A673 (cell line): ENCODE data around the gene NEDD4. TPM values are rescaled to one million over a fixed set of nuclear protein-coding genes. Genes with fewer than 3 reads are reported as not detected.

Experiments used
- BruUV-seq: library from RNA; stranded (reverse); fragments of 400-500 nt; replicated peaks from 2 replicates; lab custom pipeline; 2021; lab: Mats Ljungman, UMichigan
- CTCF ChIA-PET: fragments of 300-600 bp; sonication (Branson Sonifier 250); formaldehyde crosslinking; loops from one replicate; lab custom pipeline; 2022; ENCODE audit warnings: antibody characterized with exemption; lab: Charles Lee
- POLR2A ChIA-PET: fragments of 300-600 bp; sonication (Branson Sonifier 250); formaldehyde crosslinking; loops from one replicate; lab custom pipeline; 2022; ENCODE audit warnings: antibody characterized with exemption; ENCODE audit not compliant: low non-redundant PET; lab: Charles Lee
- DNase-seq: peaks from one replicate; pipeline ENCODE4 v3.0.0-alpha.2; 2015; ENCODE audit warnings: low spot score
- H3K27ac ChIP-seq: fragments of 200-600 bp; sonication (generic); 2 replicates; pipeline ENCODE4 v1.5.1; 2016; ENCODE audit warnings: mixed run types, low read depth, mild to moderate bottlenecking, mixed read lengths, antibody characterized with exemption, low read length; ENCODE audit not compliant: poor library complexity, severe bottlenecking
- H3K27me3 ChIP-seq: fragments of 200-600 bp; sonication (generic); replicated peaks from 2 replicates; pipeline ENCODE4 v1.6.1; 2017; ENCODE audit warnings: mixed run types, low read depth, mild to moderate bottlenecking, mixed read lengths, antibody characterized with exemption, low read length; ENCODE audit not compliant: insufficient read depth, poor library complexity
- H3K36me3 ChIP-seq: fragments of 200-600 bp; sonication (generic); 2 replicates; pipeline ENCODE4 v1.6.1; 2016; ENCODE audit warnings: mixed run types, mild to moderate bottlenecking, mixed read lengths, antibody characterized with exemption, low read length; ENCODE audit not compliant: insufficient read depth, poor library complexity, severe bottlenecking
- H3K4me1 ChIP-seq: fragments of 200-600 bp; sonication (generic); 2 replicates; pipeline ENCODE4 v1.6.1; 2017; ENCODE audit warnings: mixed run types, mild to moderate bottlenecking, mixed read lengths, antibody characterized with exemption, low read length; ENCODE audit not compliant: insufficient read depth, poor library complexity, severe bottlenecking
- H3K4me3 ChIP-seq: fragments of 200-600 bp; sonication (generic); 2 replicates; pipeline ENCODE4 v1.5.1; 2016; ENCODE audit warnings: low read depth, mixed run types, mild to moderate bottlenecking, mixed read lengths, low read length; ENCODE audit not compliant: poor library complexity, severe bottlenecking
- H3K9me3 ChIP-seq: fragments of 200-600 bp; sonication (generic); 2 replicates; pipeline ENCODE4 v1.6.1; 2016; ENCODE audit warnings: mixed run types, low read depth, mild to moderate bottlenecking, mixed read lengths, antibody characterized with exemption, low read length; ENCODE audit not compliant: poor library complexity, severe bottlenecking
- EZH2 ChIP-seq: fragments of 200-600 bp; sonication (generic); IDR thresholded peaks from 2 replicates; pipeline ENCODE4 v1.6.1; 2017; ENCODE audit warnings: borderline replicate concordance, low read depth, mild to moderate bottlenecking, mixed read lengths, antibody characterized with exemption, low read length; ENCODE audit not compliant: poor library complexity, severe bottlenecking
- intact Hi-C: fragments of 100-400 bp; cut with micrococcal nuclease; formaldehyde crosslinking; loops from one replicate; pipeline ENCODE4 v1.10.0; 2022; ENCODE audit not compliant: unreplicated experiment
- total RNA-seq: library from RNA; stranded (reverse); gene quantifications from 2 replicates; pipeline ENCODE4 v1.2.3, GENCODE V29; 2021
- TF ChIP-seq, protein P1 (sequence below): fragments of 300-800, 200-600 bp; sonication (generic); conservative IDR thresholded peaks from 2 replicates; pipeline ENCODE4 v1.5.1; 2017; ENCODE audit warnings: low read depth, mild to moderate bottlenecking, antibody characterized with exemption, low read length, moderate library complexity, mixed read lengths

The NEDD4 gene
- total RNA-seq, 1 experiment from 2014 or later = 23.1 TPM

DNA sequence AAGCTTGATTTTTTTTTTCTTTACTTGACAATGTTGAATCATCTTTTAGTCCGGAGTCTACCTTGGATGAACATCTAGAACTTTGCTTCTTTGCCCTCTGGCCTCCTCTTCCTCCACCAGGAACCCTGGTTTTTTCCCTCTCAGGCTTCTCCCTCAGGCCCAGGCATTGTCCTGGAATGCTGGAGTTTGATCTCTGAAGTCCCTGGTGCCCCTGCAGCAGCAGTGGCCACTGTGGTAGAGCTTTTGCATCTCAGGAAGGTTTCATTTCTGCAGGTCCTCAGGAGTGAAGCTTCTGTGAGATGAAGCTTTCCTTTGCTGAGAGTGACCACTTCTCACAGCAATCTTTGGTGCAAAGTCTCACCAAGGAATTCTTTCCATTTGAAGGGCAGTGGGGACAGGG is 39.0 kb upstream of the NEDD4 start:
- H3K9me3 ChIP-seq = no peaks in the 10 kb centered on the region
- H3K4me3 ChIP-seq = no peak overlapping the region
- intact Hi-C loops = no loop called here
- DNase-seq = no peak
- no TSS peak for BruUV-seq
- H3K27ac ChIP-seq = no peak overlapping the region
- no peaks in the 10 kb centered on the region for H3K4me1 ChIP-seq
- H3K36me3 ChIP-seq = no peaks in the 10 kb centered on the region
- CTCF ChIA-PET = no interaction called here
- no peak for TF ChIP-seq EZH2
- TF ChIP-seq, protein P1, sequence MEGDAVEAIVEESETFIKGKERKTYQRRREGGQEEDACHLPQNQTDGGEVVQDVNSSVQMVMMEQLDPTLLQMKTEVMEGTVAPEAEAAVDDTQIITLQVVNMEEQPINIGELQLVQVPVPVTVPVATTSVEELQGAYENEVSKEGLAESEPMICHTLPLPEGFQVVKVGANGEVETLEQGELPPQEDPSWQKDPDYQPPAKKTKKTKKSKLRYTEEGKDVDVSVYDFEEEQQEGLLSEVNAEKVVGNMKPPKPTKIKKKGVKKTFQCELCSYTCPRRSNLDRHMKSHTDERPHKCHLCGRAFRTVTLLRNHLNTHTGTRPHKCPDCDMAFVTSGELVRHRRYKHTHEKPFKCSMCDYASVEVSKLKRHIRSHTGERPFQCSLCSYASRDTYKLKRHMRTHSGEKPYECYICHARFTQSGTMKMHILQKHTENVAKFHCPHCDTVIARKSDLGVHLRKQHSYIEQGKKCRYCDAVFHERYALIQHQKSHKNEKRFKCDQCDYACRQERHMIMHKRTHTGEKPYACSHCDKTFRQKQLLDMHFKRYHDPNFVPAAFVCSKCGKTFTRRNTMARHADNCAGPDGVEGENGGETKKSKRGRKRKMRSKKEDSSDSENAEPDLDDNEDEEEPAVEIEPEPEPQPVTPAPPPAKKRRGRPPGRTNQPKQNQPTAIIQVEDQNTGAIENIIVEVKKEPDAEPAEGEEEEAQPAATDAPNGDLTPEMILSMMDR = no peak
- H3K27me3 ChIP-seq = no peaks in the 10 kb centered on the region
- POLR2A ChIA-PET = no interaction called here

DNA sequence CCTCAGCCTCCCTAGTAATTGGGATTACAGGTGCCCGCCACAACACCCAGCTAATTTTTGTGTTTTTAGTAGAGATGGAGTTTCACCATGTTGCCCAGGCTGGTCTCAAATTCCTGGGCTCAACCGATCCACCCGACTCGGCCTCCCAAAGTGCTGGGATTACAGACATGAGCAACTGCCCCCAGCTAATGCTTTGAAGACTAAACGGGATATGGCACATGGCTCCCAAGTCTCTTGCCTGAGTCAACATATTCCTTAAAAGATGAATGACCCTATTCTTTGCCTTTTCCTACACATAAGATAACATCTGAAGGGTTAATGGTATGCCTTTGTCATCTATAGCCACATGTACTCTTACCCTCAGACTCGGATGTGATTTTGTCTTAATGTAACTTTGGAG is 38.4 kb upstream of the NEDD4 start:
- Histone ChIP-seq H3K9me3 (no peaks in the 10 kb centered on the region), H3K4me3 (no peak overlapping the region), H3K27ac (no peak overlapping the region), H3K27me3 (no peaks in the 10 kb centered on the region), H3K4me1 (no peaks in the 10 kb centered on the region), H3K36me3 (no peaks in the 10 kb centered on the region)
- TF ChIP-seq EZH2 = no peak
- TF ChIP-seq, protein P1 = no peak
- ChIA-PET CTCF (no interaction called here), POLR2A (no interaction called here)
- intact Hi-C loops = no loop called here
- BruUV-seq = no TSS peak
- DNase-seq = no peak

DNA sequence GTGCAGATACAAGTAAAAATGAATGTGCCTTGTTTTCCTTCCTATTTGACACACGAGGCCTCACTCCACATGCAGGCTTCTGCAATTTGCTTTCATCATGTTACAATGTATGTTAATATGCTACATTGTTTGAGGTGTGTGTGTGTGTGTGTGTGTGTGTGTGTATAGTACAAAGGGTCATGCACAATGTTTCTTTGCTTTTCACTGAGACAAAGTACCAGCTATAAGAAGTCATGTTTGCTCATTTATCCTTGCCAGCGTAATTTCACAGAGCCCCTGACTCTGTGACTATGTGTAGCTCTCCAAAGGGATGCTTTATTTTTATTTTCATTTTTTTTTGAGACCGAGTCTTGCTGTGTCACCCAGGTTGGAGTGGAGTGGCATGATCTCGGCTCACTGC is 38.0 kb upstream of the NEDD4 start:
- H3K9me3 ChIP-seq = no peaks in the 10 kb centered on the region
- no peak for TF ChIP-seq EZH2
- TF ChIP-seq, protein P1 = no peak
- no peaks in the 10 kb centered on the region for H3K4me1 ChIP-seq
- H3K4me3 ChIP-seq = no peak overlapping the region
- CTCF ChIA-PET = no interaction called here
- POLR2A ChIA-PET = no interaction called here
- H3K27ac ChIP-seq = no peak overlapping the region
- H3K27me3 ChIP-seq = no peaks in the 10 kb centered on the region
- intact Hi-C loops = no loop called here
- no peaks in the 10 kb centered on the region for H3K36me3 ChIP-seq
- no TSS peak for BruUV-seq
- DNase-seq = no peak
